DOHH2 (cell line): ENCODE data around the gene RFESD.
A peak's percentile ranks its signal among the peaks of the same experiment; 100 is the strongest.
"Not testable (repeated sequence)": the region's sequence is repeated elsewhere in the genome, so short reads cannot be mapped to it uniquely, and the experiment has no call there.

Experiments used
- H3F3A ChIP-seq: fragments of 200-600 bp; sonication (generic), shearing (Covaris generic); 2 replicates; pipeline ENCODE4 v1.6.0; 2016; ENCODE audit warnings: antibody characterized with exemption, mild to moderate bottlenecking; ENCODE audit not compliant: control insufficient read depth, insufficient read depth
- H3K27ac ChIP-seq: fragments of 200-600 bp; sonication (generic); 2 replicates; pipeline ENCODE4 v1.5.1; 2014; ENCODE audit warnings: low read depth, mild to moderate bottlenecking, low read length, moderate library complexity
- H3K27me3 ChIP-seq: fragments of 200-600 bp; sonication (generic); 2 replicates; pipeline ENCODE4 v1.6.1; 2014; ENCODE audit warnings: mild to moderate bottlenecking, low read length, mixed read lengths; ENCODE audit not compliant: control insufficient read depth
- H3K36me3 ChIP-seq: fragments of 200-600 bp; sonication (generic); 2 replicates; pipeline ENCODE4 v1.6.1; 2014; ENCODE audit warnings: mild to moderate bottlenecking, low read length, moderate library complexity, mixed read lengths; ENCODE audit not compliant: control insufficient read depth
- H3K4me1 ChIP-seq: fragments of 200-600 bp; sonication (generic); 2 replicates; pipeline ENCODE4 v1.6.1; 2014; ENCODE audit warnings: mild to moderate bottlenecking, low read length, mixed read lengths; ENCODE audit not compliant: control insufficient read depth
- H3K4me2 ChIP-seq: fragments of 200-600 bp; sonication (generic); 2 replicates; pipeline ENCODE4 v1.6.0; 2014; ENCODE audit warnings: mild to moderate bottlenecking, low read length, moderate library complexity
- H3K4me3 ChIP-seq: fragments of 200-600 bp; sonication (generic); 2 replicates; pipeline ENCODE4 v1.5.1; 2014; ENCODE audit warnings: mild to moderate bottlenecking, low read length, mixed read lengths
- H3K79me2 ChIP-seq: fragments of 200-600 bp; sonication (generic); 2 replicates; pipeline ENCODE4 v1.6.1; 2014; ENCODE audit warnings: mild to moderate bottlenecking, low read length, mixed read lengths; ENCODE audit not compliant: control insufficient read depth
- H3K9me2 ChIP-seq: fragments of 200-600 bp; sonication (generic); replicated peaks from 2 replicates; pipeline ENCODE4 v1.6.1; 2014; ENCODE audit warnings: mild to moderate bottlenecking, low read length, mixed read lengths; ENCODE audit not compliant: control insufficient read depth
- H3K9me3 ChIP-seq: fragments of 200-600 bp; sonication (generic); 2 replicates; pipeline ENCODE4 v1.6.1; 2014; ENCODE audit warnings: antibody characterized with exemption, low read length, mixed read lengths; ENCODE audit not compliant: control insufficient read depth, insufficient read depth
- H4K20me1 ChIP-seq: fragments of 200-600 bp; sonication (generic); 2 replicates; pipeline ENCODE4 v1.6.0; 2014; ENCODE audit warnings: low read depth, mild to moderate bottlenecking, antibody characterized with exemption, low read length, moderate library complexity; ENCODE audit not compliant: control insufficient read depth, insufficient read depth
- CTCF ChIP-seq: fragments of 200-600 bp; sonication (generic); IDR thresholded peaks from one replicate; pipeline ENCODE4 v1.5.1; 2014; ENCODE audit warnings: antibody characterized with exemption, mild to moderate bottlenecking, low read depth, low read length; ENCODE audit not compliant: poor library complexity, severe bottlenecking
- EZH2phosphoT487 ChIP-seq: fragments of 200-600 bp; sonication (generic); IDR thresholded peaks from 2 replicates; pipeline ENCODE4 v1.6.1; 2017; ENCODE audit warnings: borderline replicate concordance, mild to moderate bottlenecking, antibody characterized with exemption, low read length, moderate library complexity, mixed read lengths

Gene RFESD

GRCh38 chr5:95644351-95645042 lies 2.1 kb upstream of the RFESD start:
- no peaks in the 10 kb centered on the region for H3F3A ChIP-seq
- no peaks in the 10 kb centered on the region for H3K36me3 ChIP-seq
- no peak overlapping the region for H3K4me2 ChIP-seq
- H3K27me3 ChIP-seq, result no peaks in the 10 kb centered on the region
- H3K9me3 ChIP-seq, result no peaks in the 10 kb centered on the region
- no peaks in the 10 kb centered on the region for H3K9me2 ChIP-seq
- H3K27ac ChIP-seq, result no peak overlapping the region
- H3K79me2 ChIP-seq, result no peaks in the 10 kb centered on the region
- no peak overlapping the region for H3K4me3 ChIP-seq
- TF ChIP-seq CTCF (peak; percentile 87), EZH2phosphoT487 (no peak)
- peaks cover 29% of the 10 kb centered on the region for H3K4me1 ChIP-seq
- H4K20me1 ChIP-seq, result no peaks in the 10 kb centered on the region

- Histone ChIP-seq H3K4me3 (peak overlapping the region; percentile 75), H3K4me2 (peak overlapping the region; percentile 71), H3K4me1 (peaks cover 30% of the 10 kb centered on the region)
- not testable (repeated sequence) for H3F3A ChIP-seq, H4K20me1 ChIP-seq, H3K27ac ChIP-seq, H3K27me3 ChIP-seq, H3K36me3 ChIP-seq, H3K9me2 ChIP-seq, H3K79me2 ChIP-seq, H3K9me3 ChIP-seq
These were observed 380 bp upstream of the RFESD start for GRCh38 chr5:95646226-95646568.

- Histone ChIP-seq H3K4me2 (peak overlapping the region; percentile 71), H4K20me1 (no peaks in the 10 kb centered on the region), H3K36me3 (no peaks in the 10 kb centered on the region), H3K27ac (no peak overlapping the region), H3F3A (no peaks in the 10 kb centered on the region), H3K27me3 (no peaks in the 10 kb centered on the region), H3K9me3 (no peaks in the 10 kb centered on the region), H3K4me3 (peak overlapping the region; percentile 75), H3K79me2 (no peaks in the 10 kb centered on the region), H3K4me1 (peaks cover 30% of the 10 kb centered on the region), H3K9me2 (no peaks in the 10 kb centered on the region)
- TF ChIP-seq CTCF (no peak), EZH2phosphoT487 (no peak)
These were observed 1.6 kb downstream of the RFESD start for GRCh38 chr5:95647886-95648860.

- Histone ChIP-seq H3K9me3 (no peaks in the 10 kb centered on the region), H3K4me1 (peaks cover 26% of the 10 kb centered on the region), H3K27ac (no peak overlapping the region), H3K4me3 (no peak overlapping the region), H3F3A (no peaks in the 10 kb centered on the region), H3K36me3 (no peaks in the 10 kb centered on the region), H3K4me2 (no peak overlapping the region), H3K79me2 (no peaks in the 10 kb centered on the region), H4K20me1 (no peaks in the 10 kb centered on the region), H3K27me3 (no peaks in the 10 kb centered on the region), H3K9me2 (no peaks in the 10 kb centered on the region)
- TF ChIP-seq EZH2phosphoT487, result no peak
- no peak for TF ChIP-seq CTCF
These were observed 2.7 kb downstream of the RFESD start for GRCh38 chr5:95649274-95649673.
